SH-SY5Y (cell line): Measurements from ENCODE around the gene PHC3.

Experiments
- GATA2 ChIP-seq: IDR thresholded peaks from 2 replicates; pipeline ENCODE4 v1.6.1; 2011; ENCODE audit warnings: mild to moderate bottlenecking, low read depth, low read length
- GATA3 ChIP-seq: IDR thresholded peaks from 2 replicates; pipeline ENCODE4 v1.6.1; 2011; ENCODE audit warnings: low read depth, mild to moderate bottlenecking, low read length, moderate library complexity

GRCh38 chr3:170162630-170163029 is 18.9 kb downstream of the PHC3 start:
- no peak for TF ChIP-seq GATA2
- TF ChIP-seq GATA3 = no peak
